ENCODE results near the gene CCDC171.

Gene CCDC171

GRCh38 chr9:15967068-15967467 lies 414.2 kb downstream of the CCDC171 start:
- no peak for DNase-seq
- no peak for TF ChIP-seq CTCF (IDR thresholded peaks at IDR 0.05; ENCODE audit: low read depth, low read length)
- Histone ChIP-seq H3K9me3 (ENCODE audit: severe bottlenecking) (no peaks in the 10 kb centered on the region), H3K4me3 (ENCODE audit: low read depth, low read length) (no peak overlapping the region), H3K36me3 (no peaks in the 10 kb centered on the region), H3K27me3 (ENCODE audit: insufficient read depth, low read depth, severe bottlenecking) (no peaks in the 10 kb centered on the region), H3K27ac (no peak overlapping the region)

- Histone ChIP-seq H3K4me3 (ENCODE audit: low read depth, low read length) (no peak overlapping the region), H3K36me3 (no peaks in the 10 kb centered on the region), H3K27ac (no peak overlapping the region), H3K9me3 (ENCODE audit: severe bottlenecking) (no peaks in the 10 kb centered on the region), H3K27me3 (ENCODE audit: insufficient read depth, low read depth, severe bottlenecking) (no peaks in the 10 kb centered on the region)
- TF ChIP-seq CTCF (IDR thresholded peaks at IDR 0.05; ENCODE audit: low read depth, low read length), result no peak
- DNase-seq, result no peak
Observed at GRCh38 chr9:15972760-15973159, 419.9 kb downstream of the CCDC171 start.

GRCh38 chr9:15975101-15975778 lies 422.4 kb downstream of the CCDC171 start:
- H3K27ac ChIP-seq, result no peak overlapping the region
- H3K36me3 ChIP-seq, result no peaks in the 10 kb centered on the region
- DNase-seq, result no peak
- no peak for TF ChIP-seq CTCF (IDR thresholded peaks at IDR 0.05; ENCODE audit: low read depth, low read length)
- no peaks in the 10 kb centered on the region for H3K9me3 ChIP-seq (ENCODE audit: severe bottlenecking)
- no peak overlapping the region for H3K4me3 ChIP-seq (ENCODE audit: low read depth, low read length)
- H3K27me3 ChIP-seq (ENCODE audit: insufficient read depth, low read depth, severe bottlenecking), result no peaks in the 10 kb centered on the region

- no peak for DNase-seq
- H3K9me3 ChIP-seq (ENCODE audit: severe bottlenecking), result no peaks in the 10 kb centered on the region
- no peaks in the 10 kb centered on the region for H3K27me3 ChIP-seq (ENCODE audit: insufficient read depth, low read depth, severe bottlenecking)
- no peaks in the 10 kb centered on the region for H3K36me3 ChIP-seq
- H3K27ac ChIP-seq, result no peak overlapping the region
- H3K4me3 ChIP-seq (ENCODE audit: low read depth, low read length), result no peak overlapping the region
- no peak for TF ChIP-seq CTCF (IDR thresholded peaks at IDR 0.05; ENCODE audit: low read depth, low read length)
Observed at GRCh38 chr9:15977438-15977837, 424.6 kb downstream of the CCDC171 start.

GRCh38 chr9:15982182-15982581 lies 429.3 kb downstream of the CCDC171 start:
- no peak for TF ChIP-seq CTCF (IDR thresholded peaks at IDR 0.05; ENCODE audit: low read depth, low read length)
- H3K36me3 ChIP-seq, result no peaks in the 10 kb centered on the region
- no peak for DNase-seq
- H3K9me3 ChIP-seq (ENCODE audit: severe bottlenecking), result no peaks in the 10 kb centered on the region
- H3K27ac ChIP-seq, result no peak overlapping the region
- H3K27me3 ChIP-seq (ENCODE audit: insufficient read depth, low read depth, severe bottlenecking), result no peaks in the 10 kb centered on the region
- H3K4me3 ChIP-seq (ENCODE audit: low read depth, low read length), result no peak overlapping the region

Data from WERI-Rb-1 (cell line).